Glomerular endothelial cell (primary cell): ENCODE measurements around the gene HEY2. TPM values are rescaled to one million over a fixed set of nuclear protein-coding genes. Genes with fewer than 3 reads are reported as not detected.
"Not testable (repeated sequence)": the region's sequence is repeated elsewhere in the genome, so short reads cannot be mapped to it uniquely, and the experiment has no call there.

Experiments
- DNase-seq: peaks from one replicate; pipeline ENCODE4 v3.0.0-alpha.2; 2011; ENCODE audit warnings: low read depth, low spot score; ENCODE audit errors: extremely low read depth
- total RNA-seq: library from RNA; depleted of rRNA; stranded (reverse); fragments of >200 nt; gene quantifications from 2 replicates; pipeline ENCODE4 v1.2.3, GENCODE V29; 2015

Gene HEY2
- total RNA-seq, 1 donor from 2014 or later, result 1.7 TPM

DNA sequence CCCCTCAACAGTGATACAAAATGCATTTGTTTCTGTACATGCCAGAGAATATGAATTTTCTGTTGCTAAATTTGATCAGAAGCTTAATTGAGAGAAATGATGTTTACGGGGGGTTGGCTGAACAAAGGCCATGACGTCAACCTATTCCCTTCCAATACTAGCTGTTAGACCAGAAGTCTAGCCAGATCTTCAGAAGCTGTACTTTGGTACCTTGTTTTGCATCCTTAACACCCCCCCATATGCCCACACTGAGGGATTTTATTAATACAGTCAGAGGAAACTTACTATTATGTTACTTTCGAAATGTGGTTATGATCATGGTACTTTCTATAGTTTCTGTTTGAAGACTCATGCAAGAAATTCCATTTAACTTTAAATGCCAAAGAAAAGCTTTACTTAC, 44.4 kb downstream of the HEY2 start:
- DNase-seq, result no peak

DNA sequence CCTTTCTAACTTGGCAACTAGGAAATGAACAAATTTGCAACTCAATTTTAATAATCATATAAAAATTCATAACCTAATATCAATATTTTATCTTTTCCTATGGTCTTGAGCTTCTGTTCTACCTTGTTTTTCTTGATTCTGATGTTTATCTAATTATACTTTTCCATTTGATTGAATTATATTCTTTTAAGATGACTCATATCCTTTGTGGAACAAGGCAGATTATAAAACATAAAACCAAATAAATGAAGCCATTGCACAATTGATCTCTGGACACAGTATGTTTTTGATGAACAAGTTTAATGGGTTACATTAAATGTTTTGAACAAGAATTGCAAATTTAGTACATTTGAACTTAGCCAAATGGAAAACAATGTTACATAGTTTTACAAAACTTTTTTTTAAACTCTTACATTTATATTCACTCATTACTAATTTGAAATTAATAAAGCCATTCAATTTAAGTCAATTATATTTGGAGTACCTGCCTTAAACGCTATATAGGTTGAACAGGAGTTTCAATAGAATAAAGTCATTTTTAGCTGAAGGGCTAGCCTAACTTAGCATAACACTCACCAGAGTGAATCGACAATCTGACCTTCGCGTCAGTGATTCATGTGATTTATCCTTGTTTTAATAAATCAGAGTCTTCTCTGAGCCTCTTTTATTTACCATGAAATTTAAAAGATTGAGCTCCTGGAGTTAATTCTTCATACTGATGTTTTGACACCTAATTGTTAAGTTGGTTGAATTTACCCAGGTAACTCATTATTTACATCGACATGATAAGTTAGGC, 45.1 kb downstream of the HEY2 start:
- no peak for DNase-seq

GRCh38 chr6:125795301-125795700, 45.9 kb downstream of the HEY2 start:
- DNase-seq, result no peak

- no peak for DNase-seq
Observed at GRCh38 chr6:125797120-125797885, 47.9 kb downstream of the HEY2 start.

- no peak for DNase-seq
Observed at GRCh38 chr6:125797886-125798444, 48.5 kb downstream of the HEY2 start.

- no peak for DNase-seq
Observed at GRCh38 chr6:125798734-125799508, 49.5 kb downstream of the HEY2 start.

- no peak for DNase-seq
Observed at GRCh38 chr6:125802383-125802782, 53.0 kb downstream of the HEY2 start.

DNA sequence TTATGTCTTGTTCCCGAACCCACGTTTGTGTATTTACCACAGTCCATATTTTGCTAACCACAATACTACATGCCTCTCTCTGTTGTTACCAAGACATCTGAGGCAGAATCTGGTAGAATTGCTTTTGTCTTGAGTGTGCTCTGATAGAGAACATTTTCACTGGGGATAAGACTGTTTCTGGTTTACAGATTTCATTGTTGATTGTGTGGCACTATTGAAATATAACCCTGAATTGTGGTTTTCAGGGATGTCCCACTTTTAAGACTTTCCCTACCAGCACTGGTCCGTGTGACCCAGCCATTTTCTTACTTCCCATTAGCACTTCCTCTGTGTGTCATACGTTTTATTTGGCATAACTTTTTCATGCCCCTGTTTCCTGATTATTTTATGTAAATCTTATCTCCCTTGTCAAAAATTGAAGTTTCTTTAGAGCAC, 53.5 kb downstream of the HEY2 start:
- peak; percentile 80 for DNase-seq

- no peak for DNase-seq
Observed at GRCh38 chr6:125804264-125804663, 54.8 kb downstream of the HEY2 start.

DNA sequence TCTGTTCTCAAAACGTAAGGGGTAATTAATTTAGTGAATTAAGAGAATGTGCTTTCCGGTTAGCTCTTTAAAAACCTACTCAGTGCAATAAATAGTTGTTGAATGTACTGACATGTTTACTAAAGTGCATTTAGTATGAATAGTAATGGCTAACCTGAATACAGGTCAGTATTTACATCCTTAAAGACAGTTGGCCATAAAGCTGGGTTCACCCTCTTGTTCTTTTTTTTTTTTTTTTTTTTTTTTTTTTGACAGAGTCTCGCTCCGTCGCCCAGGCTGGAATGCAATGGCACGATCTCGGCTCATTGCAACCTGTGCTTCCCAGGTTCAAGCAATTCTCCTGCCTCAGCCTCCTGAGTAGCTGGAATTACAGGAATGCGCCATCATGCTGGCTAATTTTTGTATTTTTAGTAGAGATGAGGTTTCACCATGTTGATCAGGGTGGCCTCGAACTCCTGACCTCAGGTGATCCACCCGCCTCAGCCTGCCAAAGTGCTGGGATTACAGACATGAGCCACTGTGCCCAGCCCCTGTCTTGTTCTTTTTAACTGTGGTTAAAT, 55.5 kb downstream of the HEY2 start:
- DNase-seq, result not testable (repeated sequence)

DNA sequence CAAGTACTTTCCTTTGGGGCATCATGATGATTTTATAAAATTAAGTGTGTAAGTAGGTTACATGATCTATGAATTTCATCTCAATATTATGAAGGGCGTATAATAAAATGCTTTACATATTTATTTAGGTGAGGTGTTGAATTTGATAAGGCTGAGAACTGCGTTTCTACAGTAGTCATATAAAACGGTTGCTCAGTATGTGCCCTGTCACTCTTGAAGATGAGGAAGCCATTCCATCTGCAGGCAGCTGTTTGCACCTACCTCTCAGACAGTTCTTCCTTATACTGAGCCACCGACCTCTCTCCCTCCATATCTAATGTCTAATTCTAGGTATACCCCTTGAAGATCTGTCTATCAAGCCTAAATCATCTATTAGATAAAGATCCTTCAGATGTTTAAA, 57.4 kb downstream of the HEY2 start:
- DNase-seq, result no peak

- no peak for DNase-seq
Observed at GRCh38 chr6:125807293-125807692, 57.9 kb downstream of the HEY2 start.

DNA sequence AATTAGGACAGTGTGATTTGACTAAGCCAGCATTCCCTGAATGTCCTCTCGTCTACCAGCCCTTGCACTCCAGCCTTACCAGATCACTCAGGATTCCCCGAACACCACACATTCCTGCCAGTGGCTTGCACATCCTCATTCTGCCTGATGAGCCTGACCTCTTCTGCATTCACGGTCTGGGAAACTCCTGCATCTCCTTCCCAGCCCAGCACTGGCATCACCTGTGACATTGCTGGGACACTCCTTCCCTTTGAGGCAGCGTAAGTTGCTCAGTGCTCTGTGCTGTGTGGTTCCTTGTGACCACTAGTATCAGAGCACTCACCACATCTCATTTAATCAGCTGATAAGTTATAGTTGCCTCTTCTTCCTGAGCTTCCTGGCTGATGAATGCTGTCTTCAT, 58.6 kb downstream of the HEY2 start:
- no peak for DNase-seq

GRCh38 chr6:125808591-125808990, 59.2 kb downstream of the HEY2 start:
- DNase-seq, result no peak

GRCh38 chr6:125809570-125810170, 60.2 kb downstream of the HEY2 start:
- no peak for DNase-seq

DNA sequence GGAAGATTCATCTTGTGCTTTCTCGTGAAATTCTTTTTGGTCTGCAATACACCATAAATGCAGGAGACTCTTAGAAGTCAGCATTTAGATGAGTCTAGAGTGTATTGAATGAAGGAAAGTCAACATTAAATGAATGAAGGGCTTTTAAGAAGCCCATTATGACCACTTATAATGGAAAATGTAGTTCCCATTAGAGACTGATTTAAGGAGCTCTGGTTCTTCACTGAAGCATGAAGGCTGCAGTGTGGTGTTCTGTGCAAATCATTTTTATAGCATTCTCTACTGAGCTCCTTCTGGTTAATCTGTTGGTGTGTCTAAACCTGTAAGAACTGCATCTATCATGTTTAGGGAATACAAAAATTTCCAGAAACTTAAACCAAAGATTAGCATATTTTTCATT, 61.0 kb downstream of the HEY2 start:
- DNase-seq, result no peak
